ENCODE data around the gene NEK6. TPM values are rescaled to one million over a fixed set of nuclear protein-coding genes. Genes with fewer than 3 reads are reported as not detected.

Gene NEK6
- 10 to 100 TPM; 63.0 to 66.0 TPM for total RNA-seq
- polyA plus RNA-seq = 9.5 TPM

GRCh38 chr9:124257844-124258606 lies at the start of gene NEK6:
TSS of gene NEK6 (plus strand) at chr9:124257949. CDS start at chr9:124301965, 44,016 bp downstream.
- Mint-ChIP-seq H3K27ac (peak within 1 kb of the TSS in 7 of 8 donors; percentile 87 to 95 (median 93)), H3K27me3 (peaks cover 0 to 3% of the 10 kb centered on the region in 2 donors), H3K36me3 (peaks cover 0 to 6% (median 0%) of the 10 kb centered on the region in 3 donors), H3K4me3 (peak within 1 kb of the TSS; percentile 91 to 98 (median 97)), H3K9me3 (no peaks in the 10 kb centered on the region), H3K4me1 (peaks cover 46 to 66% (median 57%) of the 10 kb centered on the region in 3 donors)
- POLR2A ChIA-PET = interaction anchor here (0.5 kb wide), 1 partner anchor 62 kb away, joined by 3 read pairs; no protein-coding TSS in a partner anchor
- CTCF ChIA-PET = no interaction called here
- Histone ChIP-seq H3K36me3 (ENCODE audit: insufficient read depth, low read length) (no peaks in the 10 kb centered on the region), H3K27me3 (ENCODE audit: insufficient read depth, low read length, poor library complexity, severe bottlenecking) (no peaks in the 10 kb centered on the region), H3K9me3 (ENCODE audit: low read length) (no peaks in the 10 kb centered on the region), H3K4me1 (ENCODE audit: insufficient read depth, low read length) (peaks cover 21% of the 10 kb centered on the region), H3K27ac (ENCODE audit: low read depth, low read length) (peak within 1 kb of the TSS; percentile 51), H3K4me3 (ENCODE audit: low read length) (peak within 1 kb of the TSS; percentile 63)
- DNase-seq = peak in 4 of 5 donors; percentile 22 to 59 (median 38)

DNA sequence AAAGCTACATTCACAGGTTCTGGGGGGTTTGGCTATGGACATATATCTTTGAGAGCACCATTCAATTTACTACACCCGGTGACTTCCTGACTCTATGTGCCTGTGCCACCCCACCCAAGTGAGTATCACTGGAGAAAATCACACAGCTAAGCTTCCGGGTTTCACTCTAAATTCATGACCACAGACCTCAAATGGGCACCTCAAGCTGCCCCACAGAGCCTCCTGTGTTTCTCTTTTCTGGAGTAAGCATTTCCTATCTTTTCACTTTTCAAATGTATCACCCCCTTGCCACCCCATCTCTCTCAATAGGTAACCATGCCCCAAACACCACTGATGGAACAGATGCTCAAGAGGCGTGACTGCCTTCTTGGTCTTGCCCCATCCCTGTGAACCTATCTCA lies 49.2 kb upstream of the NEK6 start:
- Histone ChIP-seq H3K27me3 (ENCODE audit: insufficient read depth, low read length, poor library complexity, severe bottlenecking) (no peaks in the 10 kb centered on the region), H3K36me3 (ENCODE audit: insufficient read depth, low read length) (no peaks in the 10 kb centered on the region), H3K4me3 (ENCODE audit: low read length) (no peak overlapping the region), H3K27ac (ENCODE audit: low read depth, low read length) (no peak overlapping the region), H3K4me1 (ENCODE audit: insufficient read depth, low read length) (peaks cover 15% of the 10 kb centered on the region), H3K9me3 (ENCODE audit: low read length) (no peaks in the 10 kb centered on the region)
- Mint-ChIP-seq H3K27me3 (no peaks in the 10 kb centered on the region), H3K36me3 (no peaks in the 10 kb centered on the region), H3K4me3 (peak overlapping the region in 6 of 7 donors; percentile 6 to 53 (median 39)), H3K9me3 (no peaks in the 10 kb centered on the region), H3K4me1 (peaks cover 50 to 70% (median 54%) of the 10 kb centered on the region in 3 donors), H3K27ac (peak overlapping the region in 7 of 8 donors; percentile 14 to 93 (median 66))
- ChIA-PET CTCF (no interaction called here), POLR2A (no interaction called here)
- peak in 1 of 5 donors; percentile 28 for DNase-seq

DNA sequence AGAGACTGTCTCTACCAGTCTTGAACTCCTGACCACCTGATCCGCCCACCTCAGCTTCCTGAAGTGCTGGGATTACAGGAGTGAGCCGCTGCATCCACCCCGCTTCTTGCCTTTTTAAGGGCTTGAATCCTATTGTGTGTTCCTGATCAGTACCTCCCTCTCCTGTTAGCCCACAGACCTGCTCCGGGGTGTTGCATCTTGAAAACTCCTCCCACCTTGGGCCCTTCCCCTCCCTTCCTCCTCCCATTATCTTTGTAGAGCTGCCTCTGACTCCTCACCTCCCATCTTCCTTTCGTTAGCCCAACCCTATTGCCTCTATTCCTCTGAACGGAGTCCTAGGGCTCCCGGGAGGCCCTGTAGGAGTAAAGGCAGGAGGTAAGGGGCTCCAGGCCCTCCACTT lies 48.5 kb upstream of the NEK6 start:
- peak overlapping the region in 6 of 7 donors; percentile 17 to 64 (median 46) for H3K4me3 Mint-ChIP-seq
- H3K9me3 ChIP-seq (ENCODE audit: low read length) = no peaks in the 10 kb centered on the region
- ChIA-PET CTCF (no interaction called here), POLR2A (no interaction called here)
- no peaks in the 10 kb centered on the region for H3K9me3 Mint-ChIP-seq
- no peaks in the 10 kb centered on the region for H3K36me3 ChIP-seq (ENCODE audit: insufficient read depth, low read length)
- no peaks in the 10 kb centered on the region for H3K27me3 Mint-ChIP-seq
- peaks cover 22% of the 10 kb centered on the region for H3K4me1 ChIP-seq (ENCODE audit: insufficient read depth, low read length)
- no peak for DNase-seq
- no peak overlapping the region for H3K27ac ChIP-seq (ENCODE audit: low read depth, low read length)
- no peaks in the 10 kb centered on the region for H3K27me3 ChIP-seq (ENCODE audit: insufficient read depth, low read length, poor library complexity, severe bottlenecking)
- H3K4me3 ChIP-seq (ENCODE audit: low read length) = no peak overlapping the region
- H3K27ac Mint-ChIP-seq = peak overlapping the region in 5 of 8 donors; percentile 17 to 66 (median 39)
- H3K4me1 Mint-ChIP-seq = peaks cover 50 to 71% (median 55%) of the 10 kb centered on the region in 3 donors
- no peaks in the 10 kb centered on the region for H3K36me3 Mint-ChIP-seq

- DNase-seq = no peak
- Histone ChIP-seq H3K36me3 (ENCODE audit: insufficient read depth, low read length) (no peaks in the 10 kb centered on the region), H3K4me3 (ENCODE audit: low read length) (no peak overlapping the region), H3K9me3 (ENCODE audit: low read length) (no peaks in the 10 kb centered on the region), H3K27ac (ENCODE audit: low read depth, low read length) (no peak overlapping the region), H3K27me3 (ENCODE audit: insufficient read depth, low read length, poor library complexity, severe bottlenecking) (no peaks in the 10 kb centered on the region), H3K4me1 (ENCODE audit: insufficient read depth, low read length) (peaks cover 27% of the 10 kb centered on the region)
- Mint-ChIP-seq H3K27me3 (no peaks in the 10 kb centered on the region), H3K9me3 (no peaks in the 10 kb centered on the region), H3K4me1 (peaks cover 54 to 76% (median 60%) of the 10 kb centered on the region in 3 donors), H3K4me3 (peak overlapping the region in 2 of 7 donors; percentile 49 to 64), H3K27ac (peak overlapping the region in 4 of 8 donors; percentile 32 to 64 (median 38)), H3K36me3 (no peaks in the 10 kb centered on the region)
- CTCF ChIA-PET = no interaction called here
- POLR2A ChIA-PET = no interaction called here
These were observed 48.0 kb upstream of the NEK6 start for GRCh38 chr9:124209774-124210173.

DNA sequence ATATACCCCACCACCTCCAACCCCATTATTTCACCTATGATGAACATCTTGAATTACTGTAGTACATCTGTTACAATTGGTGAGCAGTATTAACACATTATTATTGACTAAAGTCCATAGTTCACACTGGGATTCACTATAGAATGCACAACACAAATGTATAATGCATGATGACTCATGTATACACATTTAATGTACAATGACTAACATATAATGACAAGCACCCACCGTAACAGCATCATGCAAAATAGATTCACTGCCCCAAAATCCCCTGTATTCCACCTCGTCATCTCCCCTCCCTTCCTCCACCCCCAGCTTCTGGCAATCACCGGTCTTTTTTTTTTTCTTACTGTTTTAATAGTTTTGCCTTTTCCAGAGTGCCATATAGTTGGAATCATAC lies 47.1 kb upstream of the NEK6 start:
- H3K9me3 Mint-ChIP-seq = no peaks in the 10 kb centered on the region
- ChIA-PET CTCF (no interaction called here), POLR2A (no interaction called here)
- Histone ChIP-seq H3K4me3 (ENCODE audit: low read length) (no peak overlapping the region), H3K9me3 (ENCODE audit: low read length) (no peaks in the 10 kb centered on the region), H3K4me1 (ENCODE audit: insufficient read depth, low read length) (peaks cover 36% of the 10 kb centered on the region), H3K36me3 (ENCODE audit: insufficient read depth, low read length) (no peaks in the 10 kb centered on the region), H3K27ac (ENCODE audit: low read depth, low read length) (no peak overlapping the region), H3K27me3 (ENCODE audit: insufficient read depth, low read length, poor library complexity, severe bottlenecking) (no peaks in the 10 kb centered on the region)
- no peaks in the 10 kb centered on the region for H3K27me3 Mint-ChIP-seq
- peaks cover 56 to 80% (median 63%) of the 10 kb centered on the region in 3 donors for H3K4me1 Mint-ChIP-seq
- DNase-seq = no peak
- H3K4me3 Mint-ChIP-seq = peak overlapping the region in 1 of 7 donors; percentile 54
- peak overlapping the region in 2 of 8 donors; percentile 7 to 68 for H3K27ac Mint-ChIP-seq
- no peaks in the 10 kb centered on the region for H3K36me3 Mint-ChIP-seq

- Mint-ChIP-seq H3K4me3 (peak overlapping the region in 1 of 7 donors; percentile 8), H3K9me3 (no peaks in the 10 kb centered on the region), H3K4me1 (peaks cover 61 to 82% (median 66%) of the 10 kb centered on the region in 3 donors), H3K27ac (peak overlapping the region in 2 of 8 donors; percentile 43 to 70), H3K27me3 (no peaks in the 10 kb centered on the region), H3K36me3 (no peaks in the 10 kb centered on the region)
- no peaks in the 10 kb centered on the region for H3K27me3 ChIP-seq (ENCODE audit: insufficient read depth, low read length, poor library complexity, severe bottlenecking)
- DNase-seq = no peak
- no peaks in the 10 kb centered on the region for H3K36me3 ChIP-seq (ENCODE audit: insufficient read depth, low read length)
- no peaks in the 10 kb centered on the region for H3K9me3 ChIP-seq (ENCODE audit: low read length)
- no peak overlapping the region for H3K4me3 ChIP-seq (ENCODE audit: low read length)
- H3K4me1 ChIP-seq (ENCODE audit: insufficient read depth, low read length) = peaks cover 53% of the 10 kb centered on the region
- ChIA-PET CTCF (no interaction called here), POLR2A (no interaction called here)
- H3K27ac ChIP-seq (ENCODE audit: low read depth, low read length) = no peak overlapping the region
These were observed 45.2 kb upstream of the NEK6 start for GRCh38 chr9:124212381-124213050.

DNA sequence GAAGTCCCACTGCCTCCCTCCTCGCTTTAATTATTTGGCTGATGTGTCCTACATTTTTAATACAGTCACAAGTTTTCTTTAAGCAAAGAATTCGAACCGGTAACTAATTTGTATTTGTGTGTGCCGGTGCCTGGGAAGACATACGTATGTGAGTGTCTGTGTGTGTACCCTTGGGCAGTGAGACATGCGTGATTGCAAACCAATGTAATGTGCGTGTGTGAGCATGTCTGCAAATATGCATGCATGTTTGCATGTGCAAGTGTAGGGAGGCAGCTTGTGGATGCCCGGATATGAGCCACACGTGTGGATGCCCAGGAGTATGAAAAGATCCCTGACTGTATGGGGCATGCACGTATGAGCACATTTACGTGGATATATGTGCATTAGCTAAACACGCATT lies 44.4 kb upstream of the NEK6 start:
- Histone ChIP-seq H3K4me3 (ENCODE audit: low read length) (no peak overlapping the region), H3K4me1 (ENCODE audit: insufficient read depth, low read length) (peaks cover 59% of the 10 kb centered on the region), H3K9me3 (ENCODE audit: low read length) (no peaks in the 10 kb centered on the region), H3K36me3 (ENCODE audit: insufficient read depth, low read length) (no peaks in the 10 kb centered on the region), H3K27me3 (ENCODE audit: insufficient read depth, low read length, poor library complexity, severe bottlenecking) (no peaks in the 10 kb centered on the region), H3K27ac (ENCODE audit: low read depth, low read length) (no peak overlapping the region)
- POLR2A ChIA-PET = no interaction called here
- peak overlapping the region in 2 of 8 donors; percentile 16 to 26 for H3K27ac Mint-ChIP-seq
- DNase-seq = no peak
- CTCF ChIA-PET = no interaction called here
- no peaks in the 10 kb centered on the region for H3K36me3 Mint-ChIP-seq
- peaks cover 64 to 82% (median 69%) of the 10 kb centered on the region in 3 donors for H3K4me1 Mint-ChIP-seq
- no peaks in the 10 kb centered on the region for H3K27me3 Mint-ChIP-seq
- no peaks in the 10 kb centered on the region for H3K9me3 Mint-ChIP-seq
- H3K4me3 Mint-ChIP-seq = no peak overlapping the region

DNA sequence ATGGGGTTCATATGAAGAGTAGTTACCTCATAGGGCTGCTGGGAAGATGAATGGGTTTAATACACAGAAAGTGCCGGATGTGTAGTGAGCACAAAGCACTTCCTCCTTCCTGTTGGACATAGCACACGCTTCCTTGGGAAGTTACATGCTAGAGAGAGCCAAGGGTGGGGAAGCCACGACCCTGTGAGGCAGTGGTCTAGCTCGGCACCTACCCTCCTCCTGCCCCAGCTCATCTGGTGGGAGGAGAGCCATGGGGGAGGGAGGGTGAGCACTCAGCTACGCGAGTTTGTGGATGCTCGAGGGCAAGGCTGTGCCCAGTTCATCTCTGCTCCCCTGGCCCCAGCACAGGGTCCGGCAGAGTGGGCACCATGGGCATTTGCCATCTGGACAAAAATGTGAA lies 43.6 kb upstream of the NEK6 start:
- CTCF ChIA-PET = no interaction called here
- H3K4me3 Mint-ChIP-seq = peak overlapping the region in 6 of 7 donors; percentile 7 to 68 (median 49)
- peak overlapping the region in 2 of 8 donors; percentile 5 to 58 for H3K27ac Mint-ChIP-seq
- Histone ChIP-seq H3K4me3 (ENCODE audit: low read length) (no peak overlapping the region), H3K4me1 (ENCODE audit: insufficient read depth, low read length) (peaks cover 59% of the 10 kb centered on the region), H3K27ac (ENCODE audit: low read depth, low read length) (no peak overlapping the region), H3K27me3 (ENCODE audit: insufficient read depth, low read length, poor library complexity, severe bottlenecking) (no peaks in the 10 kb centered on the region), H3K36me3 (ENCODE audit: insufficient read depth, low read length) (no peaks in the 10 kb centered on the region), H3K9me3 (ENCODE audit: low read length) (no peaks in the 10 kb centered on the region)
- no peaks in the 10 kb centered on the region for H3K36me3 Mint-ChIP-seq
- peaks cover 63 to 82% (median 69%) of the 10 kb centered on the region in 3 donors for H3K4me1 Mint-ChIP-seq
- no peak for DNase-seq
- POLR2A ChIA-PET = no interaction called here
- no peaks in the 10 kb centered on the region for H3K27me3 Mint-ChIP-seq
- no peaks in the 10 kb centered on the region for H3K9me3 Mint-ChIP-seq
